Endodermal cell (in vitro differentiated cells): ENCODE results near the gene POU4F1. TPM values are rescaled to one million over a fixed set of nuclear protein-coding genes. Genes with fewer than 3 reads are reported as not detected.

ENCODE experiments used
- DNase-seq: peaks from one replicate; pipeline ENCODE4 v3.0.0-alpha.2; 2017
- H3K27ac ChIP-seq: 2 replicates; pipeline ENCODE4 v1.5.1; 2013; ENCODE audit warnings: mild to moderate bottlenecking, low read depth, low read length, moderate library complexity
- H3K27me3 ChIP-seq: 2 replicates; pipeline ENCODE4 v1.6.1; 2013; ENCODE audit warnings: mild to moderate bottlenecking, low read length, moderate library complexity; ENCODE audit not compliant: insufficient read depth, control insufficient read depth, poor library complexity, severe bottlenecking
- H3K36me3 ChIP-seq: 2 replicates; pipeline ENCODE4 v1.7.0; 2013; ENCODE audit warnings: mild to moderate bottlenecking, low read length, moderate library complexity; ENCODE audit not compliant: control insufficient read depth, insufficient read depth
- H3K4me1 ChIP-seq: one replicate; pipeline ENCODE4 v1.7.0; 2013; ENCODE audit warnings: low read length; ENCODE audit not compliant: control insufficient read depth, insufficient read depth
- H3K4me3 ChIP-seq: 2 replicates; pipeline ENCODE4 v1.5.1; 2013; ENCODE audit warnings: mild to moderate bottlenecking, low read length, moderate library complexity
- H3K9ac ChIP-seq: 2 replicates; pipeline ENCODE4 v1.6.1; 2013; ENCODE audit warnings: mild to moderate bottlenecking, low read length, moderate library complexity; ENCODE audit not compliant: poor library complexity, severe bottlenecking; ENCODE audit errors: extremely low read depth
- H3K9me3 ChIP-seq: 2 replicates; pipeline ENCODE4 v1.6.1; 2013; ENCODE audit warnings: mild to moderate bottlenecking, low read length, moderate library complexity; ENCODE audit not compliant: control insufficient read depth
- H3K27ac Mint-ChIP-seq: 2 replicates; pipeline ENCODE4 v1.8.0; 2020; ENCODE audit warnings: mixed read lengths
- H3K27me3 Mint-ChIP-seq: 2 replicates; pipeline ENCODE4 v1.8.0; 2021; ENCODE audit warnings: mild to moderate bottlenecking, mixed read lengths; ENCODE audit not compliant: insufficient read depth
- H3K36me3 Mint-ChIP-seq: 2 replicates; pipeline ENCODE4 v1.8.0; 2020; ENCODE audit warnings: low read depth, mixed read lengths
- H3K4me1 Mint-ChIP-seq: 2 replicates; pipeline ENCODE4 v1.8.0; 2020; ENCODE audit warnings: mixed read lengths
- H3K4me3 Mint-ChIP-seq: 2 replicates; pipeline ENCODE4 v1.8.0; 2020; ENCODE audit warnings: mild to moderate bottlenecking, moderate library complexity, mixed read lengths
- H3K9me3 Mint-ChIP-seq: 2 replicates; pipeline ENCODE4 v1.8.0; 2020; ENCODE audit warnings: mild to moderate bottlenecking, mixed read lengths
- CTCF ChIP-seq: fragments of 200-600 bp; sonication (generic); conservative IDR thresholded peaks from 2 replicates; pipeline ENCODE4 v1.5.0; 2021; ENCODE audit warnings: antibody characterized with exemption, mild to moderate bottlenecking
- whole genome bisulfite sequencing, 2 experiments: methylation state at CpG; one replicate each; pipeline versions ENCODE4 v1.1.5 to v1.1.7; 2013; ENCODE audit warnings: missing lambda C conversion rate in 2 of 2, mixed read lengths in 1 of 2; ENCODE audit not compliant: insufficient coverage in 1 of 2, insufficient read length in 1 of 2; 5-methylcytosine and 5-hydroxymethylcytosine counted together
- total RNA-seq, 2 donors: library from RNA; stranded (reverse); fragmentation: NEBNext Ultra II Directional in 1 of 2; extraction: Animal tissue kit (Norgen Biotek cat#: 25700) in 1 of 2; gene quantifications; 2 replicates in 1 of 2; 3 replicates in 1 of 2; pipeline ENCODE4 v1.2.1, GENCODE V29; 2021

POU4F1 gene
- total RNA-seq, 2 donors from 2014 or later = 0.11 to 0.15 TPM

GRCh38 chr13:78608252-78608687 lies 4.9 kb upstream of the POU4F1 start:
- Mint-ChIP-seq H3K4me1 (peaks cover 19% of the 10 kb centered on the region), H3K36me3 (peaks cover 3% of the 10 kb centered on the region), H3K9me3 (no peaks in the 10 kb centered on the region), H3K27me3 (peaks cover 98% of the 10 kb centered on the region), H3K27ac (no peak overlapping the region), H3K4me3 (peak overlapping the region; percentile 56)
- Histone ChIP-seq H3K4me3 (peak overlapping the region; percentile 78), H3K36me3 (no peaks in the 10 kb centered on the region), H3K27ac (no peak overlapping the region), H3K9me3 (no peaks in the 10 kb centered on the region), H3K9ac (no peak overlapping the region), H3K27me3 (peaks cover 99% of the 10 kb centered on the region), H3K4me1 (peaks cover 7% of the 10 kb centered on the region)
- 5 to 9% methylated on average over 9 to 15 of the region's 15 CpGs for WGBS, 2 experiments
- no peak for TF ChIP-seq CTCF
- peak; percentile 61 for DNase-seq

GRCh38 chr13:78607409-78608251 lies 4.3 kb upstream of the POU4F1 start:
- H3K9me3 ChIP-seq = no peaks in the 10 kb centered on the region
- H3K4me1 ChIP-seq = peaks cover 7% of the 10 kb centered on the region
- Mint-ChIP-seq H3K27me3 (peaks cover 99% of the 10 kb centered on the region), H3K36me3 (peaks cover 3% of the 10 kb centered on the region), H3K27ac (no peak overlapping the region), H3K4me1 (peaks cover 19% of the 10 kb centered on the region), H3K4me3 (peak overlapping the region; percentile 56), H3K9me3 (no peaks in the 10 kb centered on the region)
- peak; percentile 87 for DNase-seq
- 3 to 7% methylated on average over 18 to 42 of the region's 42 CpGs for WGBS, 2 experiments
- TF ChIP-seq CTCF = no peak
- H3K27me3 ChIP-seq = peaks cover 100% of the 10 kb centered on the region
- H3K36me3 ChIP-seq = no peaks in the 10 kb centered on the region
- H3K9ac ChIP-seq = no peak overlapping the region
- no peak overlapping the region for H3K4me3 ChIP-seq
- H3K27ac ChIP-seq = no peak overlapping the region

GRCh38 chr13:78606471-78607408 lies 3.4 kb upstream of the POU4F1 start:
- Mint-ChIP-seq H3K4me3 (peak overlapping the region; percentile 20), H3K4me1 (peaks cover 19% of the 10 kb centered on the region), H3K27ac (no peak overlapping the region), H3K9me3 (no peaks in the 10 kb centered on the region), H3K27me3 (peaks cover 96% of the 10 kb centered on the region), H3K36me3 (no peaks in the 10 kb centered on the region)
- Histone ChIP-seq H3K4me1 (peaks cover 7% of the 10 kb centered on the region), H3K27ac (no peak overlapping the region), H3K9me3 (no peaks in the 10 kb centered on the region), H3K4me3 (no peak overlapping the region), H3K36me3 (no peaks in the 10 kb centered on the region), H3K27me3 (peaks cover 97% of the 10 kb centered on the region), H3K9ac (no peak overlapping the region)
- WGBS, 2 experiments = 2 to 9% methylated on average over 8 to 29 of the region's 30 CpGs
- peak; percentile 63 for DNase-seq
- no peak for TF ChIP-seq CTCF
